22Rv1 (cell line): Measurements from ENCODE around the gene ZMAT5.

Experiments used
- H3K27ac ChIP-seq: fragments of 450-650 bp; 2 replicates; pipeline ENCODE4 v1.5.1; 2017
- ZFX ChIP-seq: fragments of 450-650 bp; IDR thresholded peaks from 2 replicates; pipeline ENCODE4 v1.6.1; 2017; ENCODE audit warnings: antibody characterized with exemption, borderline replicate concordance
- TF ChIP-seq, protein P1 (sequence below): fragments of 450-650 bp; IDR thresholded peaks from 2 replicates; pipeline ENCODE4 v1.5.1; 2017; ENCODE audit warnings: mild to moderate bottlenecking

ZMAT5 gene

DNA sequence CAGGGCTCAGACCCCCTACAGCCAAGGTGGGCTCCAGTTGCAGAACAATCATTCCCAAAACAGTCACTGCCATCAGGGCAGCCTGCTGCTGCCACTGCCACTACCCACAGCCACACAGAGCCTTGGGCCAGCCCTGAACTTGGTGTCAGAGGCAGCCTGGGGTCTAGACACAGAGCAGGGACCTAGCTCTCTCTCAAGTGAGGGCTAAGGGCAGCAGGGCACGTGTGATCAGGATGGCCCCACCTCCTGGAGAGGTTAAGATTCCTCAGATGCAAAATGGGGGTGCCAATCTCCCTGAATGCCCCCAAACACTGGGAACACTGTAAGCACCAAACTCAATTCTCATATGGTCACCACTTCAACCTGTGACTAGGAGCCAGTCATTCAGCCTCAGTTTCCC, 31.4 kb downstream of the ZMAT5 start:
- H3K27ac ChIP-seq, result no peak overlapping the region

DNA sequence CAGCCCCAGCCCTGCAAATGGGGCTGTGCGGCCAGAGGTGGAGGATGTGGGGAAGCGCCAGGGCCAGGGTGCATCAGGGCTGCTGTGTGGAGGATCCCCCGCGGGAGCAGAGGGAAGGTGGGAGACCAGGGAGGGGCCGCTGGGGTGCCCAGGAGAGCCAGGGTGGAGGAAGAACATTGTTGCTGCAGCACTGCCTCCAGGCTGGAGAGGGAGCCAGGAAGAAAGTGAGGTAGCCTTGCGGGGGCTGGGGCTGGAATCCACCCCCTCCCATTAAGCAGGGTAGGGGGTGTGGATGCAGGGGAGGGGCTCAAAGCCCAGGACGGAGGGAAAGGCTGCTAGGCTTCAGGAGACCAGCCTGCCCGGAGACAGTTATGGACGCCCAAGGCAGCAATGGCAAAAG, 32.0 kb downstream of the ZMAT5 start:
- no peak overlapping the region for H3K27ac ChIP-seq
- TF ChIP-seq ZFX, result no peak
- TF ChIP-seq, protein P1, sequence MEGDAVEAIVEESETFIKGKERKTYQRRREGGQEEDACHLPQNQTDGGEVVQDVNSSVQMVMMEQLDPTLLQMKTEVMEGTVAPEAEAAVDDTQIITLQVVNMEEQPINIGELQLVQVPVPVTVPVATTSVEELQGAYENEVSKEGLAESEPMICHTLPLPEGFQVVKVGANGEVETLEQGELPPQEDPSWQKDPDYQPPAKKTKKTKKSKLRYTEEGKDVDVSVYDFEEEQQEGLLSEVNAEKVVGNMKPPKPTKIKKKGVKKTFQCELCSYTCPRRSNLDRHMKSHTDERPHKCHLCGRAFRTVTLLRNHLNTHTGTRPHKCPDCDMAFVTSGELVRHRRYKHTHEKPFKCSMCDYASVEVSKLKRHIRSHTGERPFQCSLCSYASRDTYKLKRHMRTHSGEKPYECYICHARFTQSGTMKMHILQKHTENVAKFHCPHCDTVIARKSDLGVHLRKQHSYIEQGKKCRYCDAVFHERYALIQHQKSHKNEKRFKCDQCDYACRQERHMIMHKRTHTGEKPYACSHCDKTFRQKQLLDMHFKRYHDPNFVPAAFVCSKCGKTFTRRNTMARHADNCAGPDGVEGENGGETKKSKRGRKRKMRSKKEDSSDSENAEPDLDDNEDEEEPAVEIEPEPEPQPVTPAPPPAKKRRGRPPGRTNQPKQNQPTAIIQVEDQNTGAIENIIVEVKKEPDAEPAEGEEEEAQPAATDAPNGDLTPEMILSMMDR, result no peak

More for the DNA sequence above, 31.4 kb downstream of the ZMAT5 start:
- TF ChIP-seq ZFX, result no peak
- TF ChIP-seq, protein P1, result no peak

DNA sequence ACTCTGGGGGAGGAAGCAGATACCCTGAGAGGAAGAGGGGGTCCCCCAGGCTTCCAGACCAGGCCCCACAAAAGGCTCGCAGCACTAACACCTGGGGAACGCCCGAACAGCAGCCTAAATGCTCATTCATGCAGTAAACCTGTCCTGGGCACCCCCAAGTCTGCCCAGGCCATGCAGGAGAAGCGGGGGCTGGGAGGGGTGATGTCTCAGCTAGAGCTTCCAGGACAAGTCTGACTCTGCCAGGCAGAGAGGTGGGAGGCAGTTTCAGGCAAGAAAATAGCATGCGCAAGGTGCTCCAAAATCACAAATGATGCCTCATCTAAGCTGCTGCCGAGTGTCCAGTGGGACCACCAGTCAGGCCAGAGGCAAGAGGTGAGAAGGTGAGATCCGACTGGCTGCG, 32.4 kb downstream of the ZMAT5 start:
- TF ChIP-seq, protein P1, result no peak
- no peak for TF ChIP-seq ZFX
- no peak overlapping the region for H3K27ac ChIP-seq

DNA sequence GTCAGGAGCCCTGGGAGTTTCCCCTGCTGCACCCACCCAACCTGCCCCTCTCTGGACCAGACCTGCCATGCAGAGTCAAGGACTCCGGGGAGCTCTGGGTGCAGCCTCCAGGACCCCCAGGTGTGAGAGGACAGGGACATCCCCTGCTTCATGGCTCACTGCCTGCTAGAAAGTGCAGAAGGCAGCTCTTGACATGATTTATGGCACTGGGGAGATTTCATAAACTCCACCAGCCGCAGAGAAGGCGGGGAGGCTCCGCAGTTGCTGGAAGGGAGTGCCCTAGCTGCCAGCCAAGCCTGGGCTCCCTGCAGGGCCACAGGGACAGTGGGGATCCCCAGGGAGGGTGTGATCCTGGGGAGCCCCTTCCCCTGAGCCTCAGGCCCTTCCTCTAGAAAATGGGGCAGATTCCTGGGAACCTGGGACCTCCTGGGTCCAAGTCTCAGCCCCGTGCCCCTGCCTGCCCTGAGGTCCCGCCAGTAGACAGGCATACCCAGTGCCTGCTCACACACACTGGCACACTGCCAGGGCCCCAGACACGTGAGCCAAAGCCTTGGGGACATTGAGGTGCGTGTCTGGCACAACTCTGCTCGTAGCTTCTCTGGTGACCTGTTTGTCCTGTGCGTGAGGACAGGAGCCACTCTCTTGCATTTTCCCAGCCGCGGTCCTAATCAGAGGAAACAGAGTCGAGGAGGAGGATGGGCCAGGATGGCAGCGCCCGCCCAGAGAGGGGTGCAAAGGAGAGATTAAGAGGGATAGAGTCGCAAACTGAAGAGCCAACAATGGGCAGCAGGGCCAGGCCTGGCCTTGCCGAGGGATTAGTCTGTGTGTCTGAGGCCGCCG, 33.2 kb downstream of the ZMAT5 start:
- TF ChIP-seq, protein P1, result no peak
- no peak for TF ChIP-seq ZFX
- no peak overlapping the region for H3K27ac ChIP-seq

DNA sequence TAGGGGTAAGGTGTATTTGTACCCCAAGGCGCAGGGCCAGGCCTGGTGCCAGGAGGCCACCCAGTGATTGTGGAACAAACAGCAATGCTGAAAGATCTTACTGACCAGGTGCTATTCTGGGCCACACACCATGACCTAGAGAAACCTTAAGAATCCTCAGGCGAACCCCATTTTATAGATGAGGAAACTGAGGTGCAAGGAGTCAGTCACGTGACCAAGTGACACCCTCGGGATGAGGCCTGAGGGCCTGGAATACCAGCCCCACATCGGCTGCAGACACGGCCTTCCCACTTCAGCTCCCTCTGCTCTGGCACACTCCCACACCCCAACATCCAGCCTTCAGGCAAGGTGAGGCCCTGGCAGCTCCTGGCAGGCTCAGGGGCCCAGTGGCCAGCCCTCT, 33.9 kb downstream of the ZMAT5 start:
- H3K27ac ChIP-seq, result no peak overlapping the region
- TF ChIP-seq, protein P1, result no peak
- TF ChIP-seq ZFX, result no peak

DNA sequence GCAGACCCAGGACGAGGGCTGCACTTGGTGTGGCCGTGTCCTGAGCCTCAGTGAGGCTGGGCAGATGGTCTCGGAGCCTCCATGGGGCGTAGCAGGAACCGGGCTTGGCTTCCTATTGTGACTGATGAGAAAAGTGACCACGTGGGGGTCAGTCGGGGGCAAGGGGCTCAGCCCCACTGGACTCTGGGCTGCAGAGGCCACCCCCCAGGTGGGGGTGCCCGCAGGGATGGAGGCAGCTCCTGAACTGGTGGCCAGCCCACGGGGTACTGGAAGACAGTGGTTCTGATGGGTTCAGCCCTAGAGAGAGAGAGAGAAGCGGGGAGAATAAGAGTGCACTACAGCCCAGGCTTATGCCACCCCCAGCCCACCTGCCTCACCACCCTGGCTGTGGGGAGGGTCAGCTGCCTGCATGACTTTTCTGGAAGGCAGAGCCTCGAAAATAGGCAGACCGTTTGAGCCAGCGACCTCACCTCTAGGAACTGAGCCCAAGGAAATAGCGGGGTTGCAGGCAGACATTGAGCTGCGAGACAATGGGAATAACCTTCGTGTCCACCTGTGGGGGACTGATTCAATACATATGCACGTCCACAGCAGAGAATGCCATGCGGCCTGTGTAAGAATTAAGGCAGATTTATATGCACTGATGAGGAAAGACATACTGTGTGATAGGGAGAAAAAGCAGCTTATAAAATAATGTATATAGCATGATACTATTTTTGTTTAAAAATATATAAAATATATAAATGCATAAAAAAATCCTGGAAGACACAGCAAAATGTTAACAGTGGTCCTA, 35.6 kb downstream of the ZMAT5 start:
- TF ChIP-seq, protein P1, result no peak
- no peak for TF ChIP-seq ZFX
- H3K27ac ChIP-seq, result no peak overlapping the region

DNA sequence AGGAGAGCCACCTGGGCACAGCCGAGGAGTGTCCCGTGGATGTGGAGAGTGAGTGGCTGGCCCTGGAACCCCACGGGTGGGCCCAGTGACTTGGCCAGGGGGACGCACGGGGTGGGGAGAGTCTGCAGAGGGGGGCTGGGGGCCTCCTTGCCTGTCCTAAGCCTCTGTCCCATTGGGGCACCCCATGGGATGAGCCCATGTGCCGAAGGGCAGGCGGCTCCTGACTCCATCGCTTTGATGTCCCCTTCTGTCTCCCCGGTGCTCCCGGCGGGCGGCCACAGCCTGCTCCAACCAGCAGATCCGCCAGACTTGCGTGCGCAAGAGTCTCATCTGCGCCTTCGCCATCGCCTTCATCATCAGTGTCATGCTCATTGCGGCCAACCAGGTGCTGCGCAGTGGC, 37.6 kb downstream of the ZMAT5 start:
- TF ChIP-seq, protein P1, result no peak
- TF ChIP-seq ZFX, result no peak
- no peak overlapping the region for H3K27ac ChIP-seq
